HG03064 (cell line): ENCODE results near the gene PASK.
"Not testable (repeated sequence)": the region's sequence is repeated elsewhere in the genome, so short reads cannot be mapped to it uniquely, and the experiment has no call there.

Experiments
- ATAC-seq: cut with Tn5 transposase; IDR thresholded peaks from one replicate; pipeline ENCODE4 v1.9.1; 2021; ENCODE audit warnings: low read depth; ENCODE audit not compliant: unreplicated experiment

PASK gene

DNA sequence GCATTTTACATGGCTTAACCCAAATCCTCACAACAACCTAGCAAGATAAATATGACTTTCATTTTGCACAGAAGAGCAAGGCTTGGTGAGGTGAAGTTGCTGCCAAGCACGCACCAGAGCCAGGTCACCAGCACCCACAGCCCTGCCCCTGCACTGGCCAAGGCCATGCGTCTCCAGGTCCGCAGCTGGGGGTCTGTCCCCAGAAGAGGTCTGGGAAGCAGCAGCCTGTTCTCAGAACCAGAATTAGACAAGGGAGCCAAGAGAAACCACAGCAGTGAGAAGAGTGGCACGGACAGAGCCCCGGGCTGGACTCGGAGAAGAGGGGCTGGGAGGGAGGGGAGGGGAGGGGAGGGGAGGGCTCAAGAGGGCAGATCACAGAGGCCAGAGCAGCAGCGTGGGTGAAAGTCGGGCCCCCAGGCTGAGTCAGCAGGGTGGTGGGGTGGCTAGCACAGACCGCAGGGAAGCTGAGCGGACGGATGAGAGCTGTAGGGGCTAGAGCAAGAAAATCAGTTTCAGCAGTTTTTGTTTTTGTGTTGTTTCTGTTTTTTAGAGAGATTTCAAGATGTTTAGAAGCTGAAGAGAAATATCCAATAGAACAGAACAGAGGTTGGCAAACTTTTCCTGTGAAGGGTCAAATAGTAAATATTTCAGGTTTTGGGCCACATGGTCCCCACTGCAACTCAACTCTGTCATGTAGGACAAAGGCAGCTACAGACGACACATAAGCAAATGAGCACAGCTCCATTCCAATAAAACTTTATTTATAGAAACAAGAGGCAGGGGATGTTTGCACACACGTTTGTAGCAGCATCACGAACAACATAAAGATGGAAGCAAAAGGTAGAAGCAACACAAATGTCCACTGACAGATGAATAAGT is 39.8 kb downstream of the PASK start:
- ATAC-seq, result no peak

DNA sequence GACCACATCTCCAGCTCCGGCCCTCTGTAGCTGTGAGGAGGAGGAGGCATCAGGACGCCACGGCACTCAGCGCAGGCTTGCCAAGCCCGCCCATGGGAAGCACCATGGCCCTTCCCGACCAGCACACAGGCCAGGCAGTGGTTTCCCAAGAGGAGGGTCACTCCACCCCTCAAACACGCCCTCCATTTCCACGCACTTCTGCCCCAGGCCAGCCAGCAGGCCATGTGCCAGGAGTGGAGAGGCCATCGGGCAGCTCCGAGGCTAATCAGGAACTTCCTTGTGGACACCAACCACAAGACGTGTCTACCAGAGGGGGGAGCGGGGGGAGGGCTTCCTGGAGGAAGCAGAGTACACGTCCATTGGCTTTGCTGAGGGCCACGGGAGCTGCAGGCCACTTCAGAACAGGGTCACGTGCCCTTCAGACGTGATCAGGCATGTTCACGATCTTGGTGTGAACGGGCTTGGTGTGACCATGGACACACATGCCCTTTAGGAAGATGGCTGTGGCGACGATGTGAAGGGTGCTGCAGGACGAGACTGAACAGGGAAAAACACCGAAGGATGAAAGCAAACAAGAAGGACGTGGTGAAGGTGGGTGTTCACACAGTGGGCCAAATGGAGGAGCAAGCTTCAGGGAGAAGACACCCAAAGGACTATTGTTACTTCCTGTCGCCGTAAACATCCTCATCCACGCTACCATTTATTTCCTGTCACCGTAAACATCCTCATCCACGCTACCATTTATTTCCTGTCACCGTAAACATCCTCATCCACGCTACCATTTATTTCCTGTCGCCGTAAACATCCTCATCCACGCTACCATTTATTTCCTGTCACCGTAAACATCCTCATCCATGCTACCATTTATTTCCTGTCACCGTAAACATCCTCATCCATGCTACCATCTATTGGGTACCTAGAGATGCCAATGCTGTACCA is 40.7 kb downstream of the PASK start:
- ATAC-seq, result no peak

DNA sequence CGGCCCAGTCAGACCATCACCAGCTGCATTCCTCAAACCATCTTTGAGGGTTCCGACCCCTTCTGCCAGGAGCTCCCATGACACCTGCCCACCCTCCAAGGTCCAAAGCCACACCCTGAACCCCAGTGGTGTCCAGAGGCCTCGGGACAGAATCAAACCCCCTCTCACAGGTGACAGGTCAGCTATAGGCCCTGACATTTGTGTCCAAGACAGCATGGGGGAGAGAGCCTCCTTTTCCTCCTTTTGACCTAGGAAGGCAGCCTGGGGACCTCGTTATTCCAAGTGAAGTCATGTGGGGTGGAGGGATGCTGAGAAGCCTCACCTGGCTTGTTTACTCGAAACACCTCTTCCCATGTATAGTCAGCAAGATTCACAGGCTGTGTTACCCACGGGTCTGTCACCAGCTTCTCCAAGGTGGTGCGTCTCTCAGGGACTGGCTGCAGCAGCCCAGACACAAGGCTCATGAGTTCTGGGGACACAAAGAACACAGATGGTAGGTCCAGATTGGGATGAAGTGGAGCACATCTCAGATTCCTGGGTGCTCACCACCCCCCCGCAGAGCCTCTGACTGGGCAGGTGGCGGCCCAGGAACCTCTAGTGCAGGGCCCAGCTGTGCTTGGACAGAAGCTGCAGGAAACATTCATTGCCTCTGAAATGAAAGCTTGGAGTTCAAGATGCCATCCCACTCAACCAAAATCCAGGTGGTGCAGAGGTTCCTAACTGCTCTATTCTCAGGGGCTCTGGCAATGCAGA is 42.1 kb downstream of the PASK start:
- ATAC-seq, result no peak

DNA sequence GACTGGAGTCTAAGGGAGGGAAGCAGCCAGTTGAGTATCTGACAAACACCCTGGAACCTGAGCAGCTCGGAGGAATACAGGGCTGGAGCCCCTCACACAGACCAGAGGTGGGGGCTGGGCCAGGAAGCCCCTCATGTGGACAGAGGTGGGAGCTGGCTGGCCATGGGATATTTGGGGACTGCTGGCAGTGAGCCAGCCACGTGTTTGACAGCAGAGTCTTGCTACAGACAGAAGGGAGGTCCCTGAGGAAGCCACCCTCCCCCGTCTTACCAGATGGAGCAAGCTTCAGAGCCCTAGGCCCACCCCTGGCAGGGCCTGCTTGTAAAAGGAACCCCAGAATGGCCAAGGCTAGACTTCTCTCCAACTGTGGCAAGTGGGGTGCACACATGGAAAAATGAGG is 43.6 kb downstream of the PASK start:
- ATAC-seq, result no peak

DNA sequence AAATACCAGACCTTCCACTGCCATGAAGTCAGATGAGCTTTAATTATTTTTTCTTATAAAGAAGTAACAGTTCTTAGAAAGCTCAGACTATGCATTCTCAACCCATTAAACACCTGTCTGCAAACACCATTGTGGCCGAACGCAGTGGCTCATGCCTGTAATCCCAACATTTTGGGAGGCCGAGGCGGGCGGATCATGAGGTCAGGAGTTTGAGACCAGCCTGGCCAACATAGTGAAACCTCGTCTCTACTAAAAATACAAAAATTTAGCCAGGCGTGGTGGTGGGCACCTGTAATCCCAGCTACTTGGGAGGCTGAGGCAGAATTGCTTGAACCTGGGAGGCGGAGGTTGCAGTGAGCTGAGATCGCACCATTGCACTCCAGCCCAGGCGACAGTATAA is 44.7 kb downstream of the PASK start:
- not testable (repeated sequence) for ATAC-seq

DNA sequence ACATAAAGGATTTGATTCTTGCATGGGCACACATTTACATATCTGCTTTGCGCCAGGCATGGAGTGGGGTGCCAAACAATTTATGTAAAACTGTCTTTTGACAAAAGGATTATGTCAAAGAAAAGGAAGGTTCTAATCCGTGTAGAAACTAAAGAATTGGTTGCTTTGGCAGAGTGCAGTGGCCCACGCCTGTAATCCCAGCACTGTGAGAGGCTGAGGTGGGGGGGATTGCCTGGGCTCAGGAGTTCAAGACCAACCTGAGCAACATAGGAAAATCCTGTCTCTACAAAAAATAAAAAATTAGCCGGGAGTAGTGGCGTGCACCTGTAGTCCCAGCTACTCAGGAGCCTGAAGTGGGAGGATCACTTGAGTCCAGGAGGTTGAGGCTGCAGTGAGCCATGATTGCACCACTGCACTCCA is 46.1 kb downstream of the PASK start:
- ATAC-seq, result no peak

DNA sequence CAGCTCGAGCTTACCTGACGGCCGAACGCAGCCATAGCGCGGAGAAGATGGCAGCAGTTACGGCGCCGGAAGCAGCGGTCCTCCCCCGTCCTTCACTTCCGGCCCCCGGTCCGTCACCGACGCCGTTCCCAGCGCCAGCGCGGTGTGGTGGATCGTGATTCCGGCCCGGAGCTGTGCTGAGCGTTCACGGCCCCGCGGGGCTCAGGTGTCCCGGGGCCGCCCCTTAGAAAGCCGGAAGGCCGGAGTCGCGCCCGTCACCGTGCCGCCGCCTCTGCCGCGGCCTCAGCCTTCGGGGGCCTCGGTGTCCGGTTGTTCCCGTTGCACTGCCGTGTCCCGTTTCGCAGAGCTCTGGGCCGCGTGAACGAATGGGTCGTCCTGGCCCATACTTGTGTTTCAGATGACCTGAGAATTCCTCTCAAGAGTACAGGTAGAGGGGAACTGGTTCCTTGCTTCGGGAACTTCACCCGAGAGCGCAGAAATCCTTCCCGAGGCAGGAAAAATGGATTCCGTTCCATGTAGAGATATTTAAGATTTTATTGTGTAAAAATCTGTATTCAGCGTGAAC is 47.0 kb downstream of the PASK start, which contains the start of gene MTERF4:
Gene MTERF4, minus strand, starts transcription at position 49 of the 565 bp plus-strand sequence. Its CDS starts 14 bp downstream, at position 35.
- ATAC-seq, result peak; percentile 71

DNA sequence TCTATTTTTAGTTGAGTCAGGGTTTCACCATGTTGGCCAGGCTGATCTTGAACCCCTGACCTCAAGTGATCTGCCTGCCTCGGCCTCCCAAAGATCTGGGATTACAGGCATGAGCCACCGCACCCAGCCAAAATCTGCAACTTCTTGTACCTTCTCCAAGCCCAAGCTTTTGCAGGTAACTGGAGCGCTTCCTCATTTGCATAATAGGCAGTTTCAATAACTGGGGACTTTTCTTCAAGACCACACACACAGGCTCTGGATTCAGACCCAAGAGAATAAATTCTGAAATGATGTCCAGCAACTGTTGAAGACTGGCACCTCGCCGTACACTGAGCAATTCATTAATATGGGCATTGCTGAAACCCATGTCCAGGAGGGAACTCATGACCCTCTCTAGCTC is 50.0 kb downstream of the PASK start:
- ATAC-seq, result no peak

DNA sequence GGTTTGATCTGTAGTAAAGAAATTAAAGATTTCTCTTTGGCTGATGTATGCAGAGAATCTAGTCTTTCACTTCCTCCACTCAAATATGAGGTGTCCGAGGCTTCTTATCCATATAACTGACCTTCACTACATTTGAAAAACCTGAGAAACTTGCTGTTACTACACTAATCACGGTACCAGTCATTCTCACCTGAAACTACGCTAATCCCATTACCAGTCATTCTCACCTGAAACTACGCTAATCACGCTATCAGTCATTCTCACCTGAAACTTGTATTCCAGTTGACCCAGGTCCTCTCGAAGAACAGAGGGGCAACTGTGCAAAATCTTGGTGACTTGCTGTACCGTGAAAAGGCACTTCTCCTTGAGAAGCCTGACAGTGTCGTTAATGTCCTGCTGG is 52.3 kb downstream of the PASK start:
- no peak for ATAC-seq

DNA sequence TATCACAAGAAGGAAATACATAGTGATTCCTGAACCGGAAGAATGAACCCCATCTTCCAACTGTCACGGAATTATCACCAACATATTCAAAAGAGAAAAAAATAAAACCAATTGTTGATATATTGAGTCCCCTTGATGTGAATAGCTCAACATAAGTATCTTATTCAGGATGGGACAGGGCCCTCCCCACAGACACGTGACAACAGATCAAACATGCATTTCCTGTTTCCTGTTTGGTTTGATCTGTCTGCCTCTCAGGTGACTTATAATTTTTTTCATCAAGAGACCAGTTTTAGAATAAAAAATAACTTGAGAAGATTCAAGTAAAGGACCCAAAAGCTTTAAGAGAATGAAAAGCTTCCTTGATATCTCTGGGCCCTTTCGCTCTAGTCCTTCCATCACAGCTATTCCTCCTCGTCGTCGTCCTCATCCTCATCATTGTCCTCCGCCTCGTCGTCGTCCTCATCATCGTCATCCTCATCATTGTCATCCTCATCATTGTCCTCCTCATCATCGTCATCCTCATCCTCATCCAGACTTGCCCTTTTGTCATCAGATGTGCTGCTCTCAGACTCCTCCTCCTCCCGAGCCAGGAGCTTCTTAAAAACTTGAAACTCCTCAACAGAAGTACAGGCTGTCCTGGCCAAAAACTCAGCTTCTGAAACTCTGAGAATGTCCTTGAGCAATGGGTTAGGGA is 53.5 kb downstream of the PASK start:
- ATAC-seq, result no peak

DNA sequence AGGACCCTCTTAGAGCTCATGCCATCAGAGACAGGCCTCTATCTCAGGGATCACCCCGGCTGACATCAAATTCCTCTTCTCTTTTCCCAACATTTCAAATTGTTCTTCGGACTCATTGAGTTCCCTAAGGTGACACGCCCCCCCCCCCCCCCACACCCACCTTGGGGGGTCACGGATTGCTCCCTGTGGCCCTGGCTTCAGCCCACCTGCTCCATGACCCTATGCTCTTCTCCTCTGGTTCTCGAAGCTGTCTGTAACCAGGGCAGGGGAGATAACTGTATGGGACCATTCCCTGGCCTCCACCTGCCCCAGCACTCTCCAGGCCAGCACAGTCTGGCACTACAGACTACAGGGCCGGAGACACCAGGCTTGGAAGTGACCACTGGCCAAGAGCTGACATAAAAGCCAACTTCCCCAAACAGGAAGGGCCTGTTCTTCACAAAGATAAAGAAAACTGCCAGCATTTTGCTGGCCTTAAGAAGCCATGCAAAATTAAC is 54.3 kb downstream of the PASK start:
- ATAC-seq, result no peak

DNA sequence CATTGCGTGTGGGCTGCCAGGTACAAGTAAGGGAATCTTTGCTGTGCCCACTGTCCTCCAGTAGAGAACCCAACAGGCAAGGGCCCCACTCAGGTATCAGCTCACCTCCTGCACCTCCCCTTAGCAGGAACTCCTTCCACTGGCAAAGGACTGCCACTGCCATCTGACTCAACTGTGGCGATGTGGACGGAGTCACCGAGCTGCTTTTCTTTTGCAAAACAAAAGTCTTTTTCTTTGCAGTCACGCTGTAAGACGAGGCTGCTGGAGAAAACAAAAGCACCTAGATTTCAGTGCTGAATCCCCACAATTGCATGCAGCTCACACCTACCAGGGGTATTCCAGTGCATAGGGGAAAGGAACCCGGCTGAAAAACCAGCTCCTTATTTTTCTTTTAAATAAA is 55.1 kb downstream of the PASK start:
- no peak for ATAC-seq

DNA sequence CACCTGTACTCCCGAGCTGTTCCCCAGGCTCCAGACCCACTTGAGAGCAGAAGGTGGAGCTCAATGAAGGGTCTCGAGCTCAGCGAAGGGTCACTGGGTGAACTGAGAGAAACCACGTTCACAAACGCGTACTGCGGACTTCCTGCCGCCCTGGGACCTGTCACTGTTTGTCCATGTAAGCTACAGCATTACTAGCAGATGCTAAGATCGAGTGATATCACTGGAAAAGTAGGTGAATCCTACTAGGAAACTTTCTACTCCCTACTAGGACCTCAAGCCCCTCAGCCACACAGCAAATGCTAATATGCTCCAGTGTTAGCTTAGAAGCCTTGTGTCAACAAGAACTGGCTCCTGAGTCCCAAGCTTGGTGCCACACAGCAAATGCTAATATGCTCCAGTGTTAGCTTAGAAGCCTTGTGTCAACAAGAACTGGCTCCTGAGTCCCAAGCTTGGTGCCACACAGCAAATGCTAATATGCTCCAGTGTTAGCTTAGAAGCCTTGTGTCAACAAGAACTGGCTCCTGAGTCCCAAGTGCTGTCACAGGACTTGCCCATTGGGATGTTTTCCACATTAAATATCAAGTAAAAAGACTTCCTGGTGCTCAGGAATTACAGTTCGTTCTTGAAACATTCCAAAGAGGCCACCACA is 56.0 kb downstream of the PASK start:
- not testable (repeated sequence) for ATAC-seq

DNA sequence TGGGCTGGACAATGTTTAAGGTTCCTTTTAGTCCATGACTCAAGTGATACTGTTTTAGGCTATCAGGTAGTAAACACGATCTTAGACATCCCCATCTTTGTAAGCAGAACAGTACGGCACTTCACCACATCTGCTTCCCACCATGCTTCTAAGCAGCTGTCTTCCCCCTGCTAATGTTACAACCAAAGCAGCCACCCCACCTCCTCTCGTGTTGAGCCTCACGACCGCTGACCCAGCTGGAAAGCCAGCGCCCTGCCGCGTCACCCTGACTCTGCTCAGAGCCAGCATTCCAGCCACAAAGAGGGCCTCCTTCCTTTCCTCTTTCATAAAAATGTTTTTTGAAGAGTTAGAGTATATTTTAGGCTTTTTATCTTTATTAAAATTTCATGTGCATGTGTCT is 56.6 kb downstream of the PASK start:
- ATAC-seq, result no peak

DNA sequence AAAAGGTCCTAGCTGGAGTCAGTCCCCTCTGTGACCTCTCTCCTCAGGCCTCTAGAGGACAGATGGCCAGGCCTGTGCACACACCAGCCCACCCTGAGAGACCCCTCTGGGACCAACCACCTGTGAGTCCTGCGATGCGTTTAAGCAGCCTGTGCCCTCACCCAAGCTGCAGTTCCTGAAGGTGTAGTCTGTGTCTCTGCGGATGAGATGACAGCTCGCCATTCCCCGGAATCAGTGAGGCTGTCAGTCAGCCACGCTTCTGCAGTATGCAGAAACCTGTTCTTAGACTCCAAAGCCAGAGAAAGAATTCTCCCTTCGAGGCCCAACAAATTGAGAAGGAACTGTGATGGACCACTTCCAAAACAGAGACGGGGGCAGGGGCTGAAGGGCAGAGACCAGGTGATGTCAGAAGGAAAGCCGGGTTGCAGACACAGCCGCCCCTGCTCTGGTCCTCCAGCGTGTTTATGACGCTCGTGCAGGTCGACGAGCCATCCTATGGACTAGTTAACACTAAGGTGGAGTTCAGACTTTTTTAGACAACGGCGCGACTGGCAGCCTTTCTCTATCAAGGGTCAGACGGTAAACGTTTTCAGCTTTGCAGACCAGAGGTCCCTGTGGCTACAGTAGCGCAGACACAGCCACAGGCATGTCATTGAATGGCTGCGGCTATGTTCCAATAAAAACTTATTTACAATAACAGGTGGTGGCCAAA is 57.4 kb downstream of the PASK start:
- no peak for ATAC-seq

DNA sequence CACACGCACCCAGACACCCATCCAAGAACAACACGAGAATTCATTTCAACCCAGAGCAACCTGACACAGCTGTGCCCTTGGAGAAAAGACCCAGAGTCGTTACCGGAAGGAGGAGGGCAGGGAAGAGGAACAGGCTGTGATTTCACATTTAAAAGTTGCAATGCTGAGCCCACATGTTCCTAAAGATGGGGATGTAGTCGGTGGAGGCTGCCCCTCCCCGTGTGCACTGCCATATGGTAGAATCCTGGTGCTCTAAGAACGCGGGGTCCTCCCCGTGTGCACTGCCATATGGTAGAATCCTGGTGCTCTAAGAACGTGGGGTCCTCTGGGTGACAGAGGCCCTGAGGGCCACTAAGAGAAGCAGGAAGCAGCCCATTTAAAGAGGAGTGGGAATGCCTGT is 58.1 kb downstream of the PASK start:
- no peak for ATAC-seq

DNA sequence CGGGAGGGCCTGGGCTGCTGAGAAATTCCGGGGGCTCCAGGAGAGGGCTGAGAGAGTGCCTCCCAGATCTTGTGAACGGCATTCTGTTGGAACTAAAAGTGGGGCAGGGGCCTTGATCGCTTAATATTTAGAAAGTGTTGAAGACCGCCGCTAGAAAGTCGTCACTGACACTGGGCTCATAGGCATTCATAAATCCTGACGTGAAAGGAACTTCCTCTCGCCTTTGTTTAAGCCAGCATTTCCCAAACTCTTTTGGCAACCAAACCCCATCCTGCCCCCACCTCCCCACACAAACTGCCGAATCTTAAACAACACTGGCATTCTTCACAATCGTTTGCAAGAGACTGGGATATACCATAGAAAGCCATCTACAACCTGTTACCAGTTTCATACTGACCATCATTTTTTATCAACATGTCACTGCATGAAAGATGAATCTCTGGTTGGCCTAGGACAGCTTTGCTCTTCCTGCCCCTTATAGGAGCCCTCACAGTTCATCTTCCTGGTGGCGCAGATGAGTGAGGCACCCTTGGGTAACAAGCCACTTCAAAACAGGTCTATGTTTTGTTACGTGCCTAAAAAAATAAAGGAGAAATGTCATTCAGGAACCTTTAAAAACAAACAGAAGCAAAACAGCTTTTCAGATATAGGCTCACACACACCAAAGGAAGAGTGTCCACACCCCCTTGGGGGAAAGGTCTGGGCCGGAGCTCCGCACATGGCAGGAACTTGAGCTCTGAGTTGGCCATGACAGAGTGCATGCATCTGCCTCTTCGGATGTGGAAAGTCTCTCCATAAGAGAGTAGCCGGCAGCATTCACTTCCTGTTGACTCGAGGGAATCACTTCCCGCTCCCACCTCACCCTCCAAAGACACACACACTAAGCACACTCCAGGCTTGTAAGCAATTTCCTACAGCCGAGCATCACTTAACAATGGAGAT is 60.2 kb downstream of the PASK start:
- ATAC-seq, result no peak
